Stimulated activated effector memory CD8-positive, alpha-beta T cell treated with anti-CD3 and anti-CD28 coated beads, Interleukin-12 subunit alpha, Interleukin-12 subunit beta, amount 100 ng/mL, for 72 hours (primary cell): ENCODE results near the gene CCDC12.
A peak's percentile ranks its signal among the peaks of the same experiment; 100 is the strongest.
"Not testable (repeated sequence)": the region's sequence is repeated elsewhere in the genome, so short reads cannot be mapped to it uniquely, and the experiment has no call there.

Source experiments
- ATAC-seq: fragments of 150-1000 bp; cut with Tn5 transposase; 2 replicates; pipeline ENCODE4 v1.10.0; 2021
- DNase-seq, 2 donors: peaks; one replicate each; pipeline ENCODE4 v3.0.0; 2021 to 2022; ENCODE audit warnings: low spot score in 2 of 2
- H3K27ac Mint-ChIP-seq: one replicate; pipeline ENCODE4 v1.8.0; 2022; ENCODE audit warnings: mild to moderate bottlenecking, mixed read lengths
- H3K36me3 Mint-ChIP-seq: one replicate; pipeline ENCODE4 v1.8.0; 2022; ENCODE audit warnings: mild to moderate bottlenecking, mixed read lengths
- H3K4me1 Mint-ChIP-seq: one replicate; pipeline ENCODE4 v1.8.0; 2022; ENCODE audit warnings: mixed read lengths
- H3K4me3 Mint-ChIP-seq: one replicate; pipeline ENCODE4 v1.8.0; 2022; ENCODE audit warnings: mild to moderate bottlenecking, mixed read lengths
- H3K9me3 Mint-ChIP-seq: one replicate; pipeline ENCODE4 v1.8.0; 2022; ENCODE audit warnings: mixed read lengths

CCDC12 gene

GRCh38 chr3:46912986-46913385, 63.6 kb downstream of the CCDC12 start:
- peaks cover 46% of the 10 kb centered on the region for H3K4me1 Mint-ChIP-seq
- no peak overlapping the region for H3K27ac Mint-ChIP-seq
- H3K9me3 Mint-ChIP-seq = no peaks in the 10 kb centered on the region
- H3K36me3 Mint-ChIP-seq = peaks cover 31% of the 10 kb centered on the region
- DNase-seq = no peak
- ATAC-seq = peak; percentile 47
- no peak overlapping the region for H3K4me3 Mint-ChIP-seq

- H3K9me3 Mint-ChIP-seq, H3K4me3 Mint-ChIP-seq, DNase-seq, ATAC-seq, H3K27ac Mint-ChIP-seq: not testable (repeated sequence)
- H3K36me3 Mint-ChIP-seq = peaks cover 15% of the 10 kb centered on the region
- peaks cover 32% of the 10 kb centered on the region for H3K4me1 Mint-ChIP-seq
Measured at GRCh38 chr3:46910914-46911313, 65.6 kb downstream of the CCDC12 start.

- Mint-ChIP-seq H3K27ac (no peak overlapping the region), H3K4me3 (no peak overlapping the region), H3K4me1 (peaks cover 26% of the 10 kb centered on the region), H3K9me3 (no peaks in the 10 kb centered on the region), H3K36me3 (peaks cover 8% of the 10 kb centered on the region)
- ATAC-seq (no peak), DNase-seq (no peak)
Measured at GRCh38 chr3:46910166-46910760, 66.3 kb downstream of the CCDC12 start.

GRCh38 chr3:46909535-46910161, 66.9 kb downstream of the CCDC12 start:
- Mint-ChIP-seq H3K4me3 (no peak overlapping the region), H3K36me3 (peaks cover 2% of the 10 kb centered on the region), H3K9me3 (no peaks in the 10 kb centered on the region), H3K27ac (no peak overlapping the region), H3K4me1 (peaks cover 22% of the 10 kb centered on the region)
- peak; percentile 70 to 88 for DNase-seq
- peak; percentile 86 for ATAC-seq

GRCh38 chr3:46908986-46909534, 67.5 kb downstream of the CCDC12 start:
- Mint-ChIP-seq H3K36me3 (no peaks in the 10 kb centered on the region), H3K9me3 (no peaks in the 10 kb centered on the region), H3K4me3 (no peak overlapping the region), H3K27ac (no peak overlapping the region), H3K4me1 (peaks cover 19% of the 10 kb centered on the region)
- no peak for DNase-seq
- no peak for ATAC-seq

- Mint-ChIP-seq H3K4me1 (peaks cover 16% of the 10 kb centered on the region), H3K9me3 (no peaks in the 10 kb centered on the region), H3K4me3 (no peak overlapping the region), H3K36me3 (no peaks in the 10 kb centered on the region), H3K27ac (no peak overlapping the region)
- ATAC-seq = no peak
- DNase-seq = no peak
Measured at GRCh38 chr3:46908294-46908985, 68.1 kb downstream of the CCDC12 start.

- peaks cover 13% of the 10 kb centered on the region for H3K4me1 Mint-ChIP-seq
- no peaks in the 10 kb centered on the region for H3K36me3 Mint-ChIP-seq
- DNase-seq = no peak
Measured at GRCh38 chr3:46907960-46908293, 68.6 kb downstream of the CCDC12 start.

GRCh38 chr3:46907271-46907670, 69.3 kb downstream of the CCDC12 start:
- Mint-ChIP-seq H3K9me3 (no peaks in the 10 kb centered on the region), H3K27ac (no peak overlapping the region), H3K4me1 (peaks cover 10% of the 10 kb centered on the region), H3K36me3 (no peaks in the 10 kb centered on the region), H3K4me3 (no peak overlapping the region)
- no peak for ATAC-seq
- DNase-seq = no peak

More at GRCh38 chr3:46907960-46908293, 68.6 kb downstream of the CCDC12 start:
- no peak overlapping the region for H3K4me3 Mint-ChIP-seq
- no peak overlapping the region for H3K27ac Mint-ChIP-seq
- no peak for ATAC-seq
- no peaks in the 10 kb centered on the region for H3K9me3 Mint-ChIP-seq

GRCh38 chr3:46906471-46907058, 70.0 kb downstream of the CCDC12 start:
- no peaks in the 10 kb centered on the region for H3K36me3 Mint-ChIP-seq
- H3K9me3 Mint-ChIP-seq = no peaks in the 10 kb centered on the region
- peaks cover 10% of the 10 kb centered on the region for H3K4me1 Mint-ChIP-seq
- no peak for DNase-seq
- no peak overlapping the region for H3K4me3 Mint-ChIP-seq
- ATAC-seq = no peak
- no peak overlapping the region for H3K27ac Mint-ChIP-seq

- H3K4me1 Mint-ChIP-seq = peaks cover 10% of the 10 kb centered on the region
- no peak overlapping the region for H3K27ac Mint-ChIP-seq
- no peak for ATAC-seq
- H3K36me3 Mint-ChIP-seq = no peaks in the 10 kb centered on the region
- no peak overlapping the region for H3K4me3 Mint-ChIP-seq
- H3K9me3 Mint-ChIP-seq = no peaks in the 10 kb centered on the region
- no peak for DNase-seq
Measured at GRCh38 chr3:46905661-46906451, 70.7 kb downstream of the CCDC12 start.

GRCh38 chr3:46905213-46905560, 71.4 kb downstream of the CCDC12 start:
- no peaks in the 10 kb centered on the region for H3K9me3 Mint-ChIP-seq
- DNase-seq (no peak), ATAC-seq (no peak)
- H3K36me3 Mint-ChIP-seq = no peaks in the 10 kb centered on the region
- H3K4me1 Mint-ChIP-seq = peaks cover 10% of the 10 kb centered on the region
- no peak overlapping the region for H3K4me3 Mint-ChIP-seq
- H3K27ac Mint-ChIP-seq = no peak overlapping the region

GRCh38 chr3:46904303-46905212, 72.0 kb downstream of the CCDC12 start:
- Mint-ChIP-seq H3K9me3 (no peaks in the 10 kb centered on the region), H3K4me1 (peaks cover 9% of the 10 kb centered on the region), H3K36me3 (no peaks in the 10 kb centered on the region), H3K27ac (no peak overlapping the region), H3K4me3 (no peak overlapping the region)
- DNase-seq (no peak), ATAC-seq (no peak)

- no peak for DNase-seq
- no peaks in the 10 kb centered on the region for H3K36me3 Mint-ChIP-seq
- ATAC-seq = no peak
- H3K9me3 Mint-ChIP-seq = no peaks in the 10 kb centered on the region
- no peak overlapping the region for H3K4me3 Mint-ChIP-seq
- no peak overlapping the region for H3K27ac Mint-ChIP-seq
- peaks cover 11% of the 10 kb centered on the region for H3K4me1 Mint-ChIP-seq
Measured at GRCh38 chr3:46903341-46904302, 72.9 kb downstream of the CCDC12 start.
